Central memory CD8-positive, alpha-beta T cell (primary cell): ENCODE data around the gene AQP9.
"Not testable (repeated sequence)": the region's sequence is repeated elsewhere in the genome, so short reads cannot be mapped to it uniquely, and the experiment has no call there.

Experiments
- ATAC-seq: fragments of 150-1000 bp; cut with Tn5 transposase; replicated peaks from 2 replicates; pipeline ENCODE4 v1.10.0; 2022; ENCODE audit warnings: mild to moderate bottlenecking, moderate FRiP score, moderate number of reproducible peaks; ENCODE audit not compliant: poor library complexity, severe bottlenecking; ENCODE audit errors: extremely low read depth
- DNase-seq, 2 donors: peaks; one replicate each; pipeline ENCODE4 v3.0.0; 2021; ENCODE audit warnings: low spot score in 2 of 2
- H3K27ac Mint-ChIP-seq: one replicate; pipeline ENCODE4 v1.8.0; 2022; ENCODE audit warnings: low read depth, mild to moderate bottlenecking, moderate library complexity, mixed read lengths
- H3K27me3 Mint-ChIP-seq: one replicate; pipeline ENCODE4 v1.8.0; 2022; ENCODE audit warnings: mixed read lengths
- H3K36me3 Mint-ChIP-seq: one replicate; pipeline ENCODE4 v1.8.0; 2022; ENCODE audit warnings: mild to moderate bottlenecking, moderate library complexity, mixed read lengths; ENCODE audit not compliant: insufficient read depth
- H3K4me1 Mint-ChIP-seq: one replicate; pipeline ENCODE4 v1.8.0; 2022; ENCODE audit warnings: mixed read lengths
- H3K4me3 Mint-ChIP-seq: one replicate; pipeline ENCODE4 v1.8.0; 2022; ENCODE audit warnings: mild to moderate bottlenecking, moderate library complexity, mixed read lengths
- H3K9me3 Mint-ChIP-seq: one replicate; pipeline ENCODE4 v1.8.0; 2022; ENCODE audit warnings: mixed read lengths

The AQP9 gene

GRCh38 chr15:58138106-58138505, at the start of gene AQP9:
AQP9 (plus strand) TSS chr15:58138381; CDS start chr15:58138566, 185 bp downstream.
- no peak within 1 kb of the TSS for H3K27ac Mint-ChIP-seq
- H3K4me3 Mint-ChIP-seq: no peak within 1 kb of the TSS

GRCh38 chr15:58095415-58095814, 42.8 kb upstream of the AQP9 start:
- H3K4me3 Mint-ChIP-seq: no peak overlapping the region
- no peak overlapping the region for H3K27ac Mint-ChIP-seq
- DNase-seq: no peak
- ATAC-seq: no peak
- H3K27me3 Mint-ChIP-seq: peaks cover 45% of the 10 kb centered on the region
- no peaks in the 10 kb centered on the region for H3K4me1 Mint-ChIP-seq
- H3K9me3 Mint-ChIP-seq: no peaks in the 10 kb centered on the region
- H3K36me3 Mint-ChIP-seq: peaks cover 3% of the 10 kb centered on the region

More at GRCh38 chr15:58138106-58138505, at the start of gene AQP9:
- Mint-ChIP-seq H3K36me3 (no peaks in the 10 kb centered on the region), H3K4me1 (no peaks in the 10 kb centered on the region), H3K9me3 (no peaks in the 10 kb centered on the region), H3K27me3 (peaks cover 41% of the 10 kb centered on the region)
- no peak for ATAC-seq
- no peak for DNase-seq

GRCh38 chr15:58096529-58097084, 41.6 kb upstream of the AQP9 start:
- H3K4me1 Mint-ChIP-seq: no peaks in the 10 kb centered on the region
- H3K27ac Mint-ChIP-seq: no peak overlapping the region
- H3K4me3 Mint-ChIP-seq: no peak overlapping the region
- DNase-seq (no peak), ATAC-seq (no peak)
- no peaks in the 10 kb centered on the region for H3K36me3 Mint-ChIP-seq
- peaks cover 45% of the 10 kb centered on the region for H3K27me3 Mint-ChIP-seq
- H3K9me3 Mint-ChIP-seq: no peaks in the 10 kb centered on the region

- Mint-ChIP-seq H3K27me3 (peaks cover 71% of the 10 kb centered on the region), H3K4me3 (no peak overlapping the region), H3K36me3 (no peaks in the 10 kb centered on the region), H3K4me1 (no peaks in the 10 kb centered on the region), H3K27ac (no peak overlapping the region), H3K9me3 (no peaks in the 10 kb centered on the region)
- ATAC-seq: no peak
- no peak for DNase-seq
Measured at GRCh38 chr15:58103482-58103881, 34.7 kb upstream of the AQP9 start.

GRCh38 chr15:58108117-58108516, 30.1 kb upstream of the AQP9 start:
- H3K4me1 Mint-ChIP-seq: no peaks in the 10 kb centered on the region
- H3K36me3 Mint-ChIP-seq: no peaks in the 10 kb centered on the region
- DNase-seq (no peak), ATAC-seq (no peak)
- H3K4me3 Mint-ChIP-seq: no peak overlapping the region
- H3K27ac Mint-ChIP-seq: no peak overlapping the region
- H3K9me3 Mint-ChIP-seq: no peaks in the 10 kb centered on the region
- H3K27me3 Mint-ChIP-seq: peaks cover 50% of the 10 kb centered on the region

GRCh38 chr15:58109419-58109818, 28.8 kb upstream of the AQP9 start:
- H3K36me3 Mint-ChIP-seq: no peaks in the 10 kb centered on the region
- DNase-seq (no peak), ATAC-seq (no peak)
- H3K27ac Mint-ChIP-seq: no peak overlapping the region
- H3K27me3 Mint-ChIP-seq: peaks cover 42% of the 10 kb centered on the region
- no peaks in the 10 kb centered on the region for H3K9me3 Mint-ChIP-seq
- H3K4me1 Mint-ChIP-seq: no peaks in the 10 kb centered on the region
- H3K4me3 Mint-ChIP-seq: no peak overlapping the region

GRCh38 chr15:58110999-58111717, 27.0 kb upstream of the AQP9 start:
- ATAC-seq: no peak
- Mint-ChIP-seq H3K4me3 (no peak overlapping the region), H3K9me3 (no peaks in the 10 kb centered on the region), H3K27ac (no peak overlapping the region), H3K27me3 (peaks cover 39% of the 10 kb centered on the region), H3K4me1 (no peaks in the 10 kb centered on the region), H3K36me3 (no peaks in the 10 kb centered on the region)
- DNase-seq: no peak

GRCh38 chr15:58111718-58112104, 26.5 kb upstream of the AQP9 start:
- Mint-ChIP-seq H3K27me3 (peaks cover 39% of the 10 kb centered on the region), H3K36me3 (no peaks in the 10 kb centered on the region), H3K4me3 (no peak overlapping the region), H3K27ac (no peak overlapping the region), H3K4me1 (no peaks in the 10 kb centered on the region), H3K9me3 (no peaks in the 10 kb centered on the region)
- ATAC-seq: no peak
- DNase-seq: no peak

- H3K36me3 Mint-ChIP-seq, H3K4me3 Mint-ChIP-seq, H3K4me1 Mint-ChIP-seq, H3K27ac Mint-ChIP-seq, DNase-seq, H3K9me3 Mint-ChIP-seq, ATAC-seq: not testable (repeated sequence)
- peaks cover 39% of the 10 kb centered on the region for H3K27me3 Mint-ChIP-seq
Measured at GRCh38 chr15:58113358-58113757, 24.8 kb upstream of the AQP9 start.

- no peak overlapping the region for H3K27ac Mint-ChIP-seq
- H3K9me3 Mint-ChIP-seq: no peaks in the 10 kb centered on the region
- no peaks in the 10 kb centered on the region for H3K36me3 Mint-ChIP-seq
- no peak overlapping the region for H3K4me3 Mint-ChIP-seq
- DNase-seq (no peak), ATAC-seq (no peak)
- no peaks in the 10 kb centered on the region for H3K4me1 Mint-ChIP-seq
- peaks cover 39% of the 10 kb centered on the region for H3K27me3 Mint-ChIP-seq
Measured at GRCh38 chr15:58114388-58114787, 23.8 kb upstream of the AQP9 start.

GRCh38 chr15:58114812-58115211, 23.4 kb upstream of the AQP9 start:
- Mint-ChIP-seq H3K4me3 (no peak overlapping the region), H3K4me1 (no peaks in the 10 kb centered on the region), H3K9me3 (no peaks in the 10 kb centered on the region), H3K36me3 (no peaks in the 10 kb centered on the region), H3K27ac (no peak overlapping the region), H3K27me3 (peaks cover 39% of the 10 kb centered on the region)
- ATAC-seq (no peak), DNase-seq (no peak)

GRCh38 chr15:58115692-58116091, 22.5 kb upstream of the AQP9 start:
- H3K27me3 Mint-ChIP-seq: peaks cover 45% of the 10 kb centered on the region
- H3K4me3 Mint-ChIP-seq: no peak overlapping the region
- no peak for ATAC-seq
- H3K9me3 Mint-ChIP-seq: no peaks in the 10 kb centered on the region
- H3K4me1 Mint-ChIP-seq: no peaks in the 10 kb centered on the region
- no peak overlapping the region for H3K27ac Mint-ChIP-seq
- DNase-seq: no peak
- no peaks in the 10 kb centered on the region for H3K36me3 Mint-ChIP-seq

- DNase-seq (no peak), ATAC-seq (no peak)
- Mint-ChIP-seq H3K4me1 (no peaks in the 10 kb centered on the region), H3K27ac (no peak overlapping the region), H3K27me3 (peaks cover 41% of the 10 kb centered on the region), H3K36me3 (no peaks in the 10 kb centered on the region), H3K9me3 (no peaks in the 10 kb centered on the region), H3K4me3 (no peak overlapping the region)
Measured at GRCh38 chr15:58117619-58118018, 20.6 kb upstream of the AQP9 start.
